Liver (tissue), 9 donors: Measurements from ENCODE around the gene KAT6B. TPM values are rescaled to one million over a fixed set of nuclear protein-coding genes. Genes with fewer than 3 reads are reported as not detected.

Source experiments
- DNase-seq: peaks from one replicate; pipeline ENCODE4 v3.0.0-alpha.2; 2017; ENCODE audit warnings: low spot score
- H3K27ac ChIP-seq, 2 donors: one replicate each; pipeline ENCODE4 v1.7.0; 2013; ENCODE audit warnings: inconsistent platforms in 2 of 2, low read length in 2 of 2, control low read depth in 1 of 2, low read depth in 1 of 2, mild to moderate bottlenecking in 1 of 2
- H3K27me3 ChIP-seq, 4 donors: one replicate each; pipeline versions ENCODE4 v1.6.1 to v1.7.0; 2013; ENCODE audit warnings: low read length in 3 of 4, inconsistent platforms in 1 of 4, mild to moderate bottlenecking in 1 of 4, moderate library complexity in 1 of 4; ENCODE audit not compliant: control insufficient read depth in 4 of 4, insufficient read depth in 4 of 4
- H3K36me3 ChIP-seq, 4 donors: one replicate each; pipeline versions ENCODE4 v1.6.1 to v1.7.0; 2013; ENCODE audit warnings: low read length in 3 of 4, mild to moderate bottlenecking in 3 of 4, low read depth in 1 of 4, moderate library complexity in 1 of 4; ENCODE audit not compliant: control insufficient read depth in 4 of 4, insufficient read depth in 3 of 4
- H3K4me1 ChIP-seq, 4 donors: one replicate each; pipeline versions ENCODE4 v1.6.1 to v1.7.0; 2013; ENCODE audit warnings: low read length in 3 of 4, mild to moderate bottlenecking in 3 of 4, moderate library complexity in 1 of 4; ENCODE audit not compliant: control insufficient read depth in 4 of 4, insufficient read depth in 4 of 4
- H3K4me3 ChIP-seq, 3 donors: one replicate each; pipeline versions ENCODE4 v1.6.1 to v1.7.0; 2013; ENCODE audit warnings: low read length in 3 of 3, control low read depth in 1 of 3, low read depth in 1 of 3, mild to moderate bottlenecking in 1 of 3
- H3K9ac ChIP-seq, 2 donors: one replicate each; pipeline ENCODE4 v1.7.0; 2013; ENCODE audit warnings: low read length in 2 of 2, mild to moderate bottlenecking in 2 of 2, moderate library complexity in 2 of 2, control low read depth in 1 of 2, low read depth in 1 of 2
- H3K9me3 ChIP-seq, 4 donors: one replicate each; pipeline versions ENCODE4 v1.6.1 to v1.7.0; 2013; ENCODE audit warnings: low read length in 3 of 4; ENCODE audit not compliant: control insufficient read depth in 4 of 4
- EGR1 ChIP-seq, 2 donors: IDR thresholded peaks; 2 replicates each; pipeline ENCODE4 v1.6.1; 2016 to 2018; ENCODE audit warnings: antibody characterized with exemption in 2 of 2, low read depth in 2 of 2
- FOXA1 ChIP-seq: IDR thresholded peaks from 2 replicates; pipeline ENCODE4 v1.6.1; 2016; ENCODE audit warnings: antibody characterized with exemption
- FOXA2 ChIP-seq: IDR thresholded peaks from 2 replicates; pipeline ENCODE4 v1.6.1; 2016; ENCODE audit warnings: antibody characterized with exemption
- GABPA ChIP-seq, 2 donors: IDR thresholded peaks in 1 of 2; conservative IDR thresholded peaks in 1 of 2; 2 replicates each; pipeline ENCODE4 v1.6.1; 2016; ENCODE audit warnings: antibody characterized with exemption in 2 of 2, mild to moderate bottlenecking in 1 of 2, moderate library complexity in 1 of 2
- HNF4A ChIP-seq, 2 donors: conservative IDR thresholded peaks; 2 replicates each; pipeline ENCODE4 v1.6.1; 2016; ENCODE audit warnings: antibody characterized with exemption in 2 of 2, mild to moderate bottlenecking in 2 of 2
- HNF4G ChIP-seq: IDR thresholded peaks from 2 replicates; pipeline ENCODE4 v1.6.1; 2016; ENCODE audit warnings: antibody characterized with exemption
- JUND ChIP-seq, 2 donors: IDR thresholded peaks; 2 replicates each; pipeline ENCODE4 v1.6.1; 2016; ENCODE audit warnings: antibody characterized with exemption in 2 of 2
- NR2F2 ChIP-seq: IDR thresholded peaks from 2 replicates; pipeline ENCODE4 v1.6.1; 2016; ENCODE audit warnings: antibody characterized with exemption
- RAD21 ChIP-seq, 2 donors: IDR thresholded peaks; 2 replicates each; pipeline ENCODE4 v1.6.1; 2016; ENCODE audit warnings: antibody characterized with exemption in 2 of 2, mild to moderate bottlenecking in 2 of 2
- RXRA ChIP-seq, 2 donors: IDR thresholded peaks; 2 replicates each; pipeline ENCODE4 v1.6.1; 2017 to 2018; ENCODE audit warnings: antibody characterized with exemption in 2 of 2, mild to moderate bottlenecking in 1 of 2
- YY1 ChIP-seq: IDR thresholded peaks from 2 replicates; pipeline ENCODE4 v1.6.1; 2016; ENCODE audit warnings: antibody characterized with exemption, mild to moderate bottlenecking
- WGBS: extraction: QIAGEN DNeasy Blood & Tissue Kit; methylation state at CpG from one replicate; pipeline ENCODE4 v1.1.7; 2013; 5-methylcytosine and 5-hydroxymethylcytosine counted together
- polyA plus RNA-seq, 2 donors: library from polyadenylated mRNA; stranded (reverse) in 1 of 2; unstranded in 1 of 2; fragments of 200-250 nt in 1 of 2; fragments of >200 nt in 1 of 2; fragmentation: Nextera tagmentation in 1 of 2; extraction: Ambion mirVana in 1 of 2; gene quantifications; one replicate each; pipeline versions ENCODE4 v1.2.1 to v1.2.3, GENCODE V29; 2013 to 2015
- total RNA-seq, 2 donors: library from RNA; depleted of rRNA; stranded (reverse); fragments of >200 nt; gene quantifications; one replicate each; pipeline ENCODE4 v1.2.3, GENCODE V29; 2014
- TF ChIP-seq, protein P1 (sequence below): IDR thresholded peaks from 2 replicates; pipeline ENCODE4 v1.6.1; 2016; ENCODE audit warnings: antibody characterized with exemption
- TF ChIP-seq, protein P2 (sequence below): IDR thresholded peaks from 2 replicates; pipeline ENCODE4 v1.6.1; 2016; ENCODE audit warnings: antibody characterized with exemption
- TF ChIP-seq, protein P3 (sequence below): IDR thresholded peaks from 2 replicates; pipeline ENCODE4 v1.6.1; 2016; ENCODE audit warnings: antibody characterized with exemption
- donor health status: healthy.
- donor health status: healthy.
- donor health status: healthy.
- donor health status: healthy.
- donor health status: healthy.

Gene KAT6B
- total and polyA plus RNA-seq, 4 donors, result 2.0 to 21.2 (median 8.8) TPM

DNA sequence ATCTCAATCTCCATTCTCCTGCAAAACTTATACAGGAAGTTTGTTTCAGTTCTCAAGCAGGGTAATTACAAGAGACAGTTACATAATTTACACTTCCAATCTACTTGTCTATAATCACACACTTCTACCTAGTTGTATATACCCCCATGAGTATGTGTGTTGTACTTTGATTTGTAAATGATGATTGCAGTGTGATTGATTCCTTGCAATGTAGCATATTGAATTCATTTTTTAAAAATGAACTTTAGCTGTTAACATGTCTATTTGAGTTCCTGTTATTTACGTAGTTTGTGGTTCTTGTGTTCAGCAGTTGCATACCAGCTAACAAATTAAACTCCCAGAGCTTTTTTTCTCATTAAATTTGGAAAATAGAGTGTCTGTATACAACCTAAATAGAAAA is 182.6 kb downstream of the KAT6B start (continued):
- TF ChIP-seq, protein P1, sequence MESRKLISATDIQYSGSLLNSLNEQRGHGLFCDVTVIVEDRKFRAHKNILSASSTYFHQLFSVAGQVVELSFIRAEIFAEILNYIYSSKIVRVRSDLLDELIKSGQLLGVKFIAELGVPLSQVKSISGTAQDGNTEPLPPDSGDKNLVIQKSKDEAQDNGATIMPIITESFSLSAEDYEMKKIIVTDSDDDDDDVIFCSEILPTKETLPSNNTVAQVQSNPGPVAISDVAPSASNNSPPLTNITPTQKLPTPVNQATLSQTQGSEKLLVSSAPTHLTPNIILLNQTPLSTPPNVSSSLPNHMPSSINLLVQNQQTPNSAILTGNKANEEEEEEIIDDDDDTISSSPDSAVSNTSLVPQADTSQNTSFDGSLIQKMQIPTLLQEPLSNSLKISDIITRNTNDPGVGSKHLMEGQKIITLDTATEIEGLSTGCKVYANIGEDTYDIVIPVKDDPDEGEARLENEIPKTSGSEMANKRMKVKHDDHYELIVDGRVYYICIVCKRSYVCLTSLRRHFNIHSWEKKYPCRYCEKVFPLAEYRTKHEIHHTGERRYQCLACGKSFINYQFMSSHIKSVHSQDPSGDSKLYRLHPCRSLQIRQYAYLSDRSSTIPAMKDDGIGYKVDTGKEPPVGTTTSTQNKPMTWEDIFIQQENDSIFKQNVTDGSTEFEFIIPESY, result no peak
- TF ChIP-seq, protein P2, sequence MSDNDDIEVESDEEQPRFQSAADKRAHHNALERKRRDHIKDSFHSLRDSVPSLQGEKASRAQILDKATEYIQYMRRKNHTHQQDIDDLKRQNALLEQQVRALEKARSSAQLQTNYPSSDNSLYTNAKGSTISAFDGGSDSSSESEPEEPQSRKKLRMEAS, result no peak
- TF ChIP-seq RXRA (IDR thresholded peaks at IDR 0.05) (no peak), HNF4G (no peak), JUND (IDR thresholded peaks at IDR 0.05) (no peak), EGR1 (IDR thresholded peaks at IDR 0.05; ENCODE audit: low read depth in 2 of 2) (no peak)
- TF ChIP-seq, protein P3, sequence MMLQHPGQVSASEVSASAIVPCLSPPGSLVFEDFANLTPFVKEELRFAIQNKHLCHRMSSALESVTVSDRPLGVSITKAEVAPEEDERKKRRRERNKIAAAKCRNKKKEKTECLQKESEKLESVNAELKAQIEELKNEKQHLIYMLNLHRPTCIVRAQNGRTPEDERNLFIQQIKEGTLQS, result no peak

DNA sequence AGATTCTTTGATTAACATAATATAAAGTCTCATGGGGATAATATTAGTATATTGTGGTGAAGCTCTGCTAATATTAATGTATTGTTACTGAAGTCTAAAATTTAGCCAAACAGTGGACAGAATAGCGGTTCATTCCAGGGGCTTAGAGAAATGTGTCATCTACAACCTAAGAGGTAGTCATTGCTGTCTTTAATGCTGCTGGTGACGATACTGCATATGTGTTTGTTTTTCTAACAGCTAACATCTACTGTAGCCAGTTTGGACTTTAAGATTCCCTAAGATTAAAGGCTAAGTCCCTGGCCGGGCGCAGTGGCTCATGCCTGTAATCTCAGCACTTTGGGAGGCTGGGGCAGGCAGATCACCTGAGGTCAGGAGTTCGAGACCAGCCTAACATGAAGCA is 183.0 kb downstream of the KAT6B start:
- no peak for DNase-seq
- no peak for TF ChIP-seq RAD21 (IDR thresholded peaks at IDR 0.05)
- TF ChIP-seq, protein P3, result no peak
- no peak for TF ChIP-seq HNF4A (conservative IDR thresholded peaks at IDR 0.05)
- no peak for TF ChIP-seq JUND (IDR thresholded peaks at IDR 0.05)
- TF ChIP-seq, protein P1, result no peak
- TF ChIP-seq NR2F2, result no peak
- TF ChIP-seq GABPA (IDR thresholded peaks at IDR 0.05 in 1 of 2, conservative IDR thresholded peaks at IDR 0.05 in 1 of 2), result no peak
- no peak for TF ChIP-seq YY1
- no peak for TF ChIP-seq FOXA2
- TF ChIP-seq FOXA1, result no peak
- TF ChIP-seq, protein P2, result no peak
- Histone ChIP-seq H3K27me3 (no peaks in the 10 kb centered on the region), H3K9ac (no peak overlapping the region), H3K4me1 (peaks cover 0 to 8% (median 0%) of the 10 kb centered on the region in 4 donors), H3K4me3 (no peak overlapping the region), H3K36me3 (peaks cover 0 to 3% (median under 1%) of the 10 kb centered on the region in 4 donors), H3K9me3 (no peaks in the 10 kb centered on the region), H3K27ac (no peak overlapping the region)
- WGBS, result 96% methylated on average over 5 of the region's 5 CpGs

DNA sequence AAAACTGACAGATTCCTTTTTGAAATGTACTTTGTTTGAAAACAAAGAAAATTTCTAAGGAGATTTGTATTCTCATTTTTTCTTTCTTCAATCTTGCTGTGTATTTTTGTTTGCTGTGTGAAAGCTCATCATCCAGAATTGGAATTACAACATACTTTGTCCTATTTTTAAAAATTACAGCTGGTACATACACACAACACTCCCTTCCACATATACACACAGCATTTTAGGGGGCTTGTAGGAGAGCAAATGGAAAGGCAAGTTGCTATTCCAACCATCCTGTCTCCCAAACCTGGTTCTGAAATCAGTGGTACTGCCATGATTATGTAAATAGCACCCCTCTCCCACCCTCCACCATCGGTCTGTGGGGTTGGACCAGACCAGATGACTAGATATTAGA is 184.0 kb downstream of the KAT6B start:
- 91% methylated on average over 1 of the region's 1 CpG for WGBS
- no peak overlapping the region for H3K9ac ChIP-seq
- TF ChIP-seq HNF4G, result no peak
- no peak for TF ChIP-seq FOXA1
- no peak for TF ChIP-seq RAD21 (IDR thresholded peaks at IDR 0.05)
- TF ChIP-seq EGR1 (IDR thresholded peaks at IDR 0.05; ENCODE audit: low read depth in 2 of 2), result no peak
- TF ChIP-seq RXRA (IDR thresholded peaks at IDR 0.05), result no peak
- TF ChIP-seq YY1, result no peak
- TF ChIP-seq, protein P2, result no peak
- TF ChIP-seq JUND (IDR thresholded peaks at IDR 0.05), result no peak
- no peak overlapping the region for H3K27ac ChIP-seq
- H3K27me3 ChIP-seq, result no peaks in the 10 kb centered on the region
- H3K4me3 ChIP-seq, result no peak overlapping the region
- no peaks in the 10 kb centered on the region for H3K9me3 ChIP-seq
- peaks cover 0 to 8% (median 0%) of the 10 kb centered on the region in 4 donors for H3K4me1 ChIP-seq
- no peak for DNase-seq
- peaks cover 0 to 3% (median under 1%) of the 10 kb centered on the region in 4 donors for H3K36me3 ChIP-seq
